HepG2 (cell line): ENCODE data around the gene ATL2. TPM values are rescaled to one million over a fixed set of nuclear protein-coding genes. Genes with fewer than 3 reads are reported as not detected.
A peak's percentile ranks its signal among the peaks of the same experiment; 100 is the strongest.

Source experiments
- BATF2 ChIP-seq: sonication (generic); formaldehyde crosslinking; IDR thresholded peaks from 2 replicates; pipeline ENCODE4 v1.8.0; 2022; ENCODE audit warnings: mild to moderate bottlenecking, missing genetic modification reagents, moderate library complexity
- CHD2 ChIP-seq: IDR thresholded peaks from 2 replicates; pipeline ENCODE4 v1.6.1; 2011; ENCODE audit warnings: low read depth, low read length, improper control_type of control experiment
- ELF1 ChIP-seq: sonication (generic); formaldehyde crosslinking; IDR thresholded peaks from 2 replicates; pipeline ENCODE4 v1.4.0; 2020; ENCODE audit warnings: missing genetic modification reagents
- ELK4 ChIP-seq: sonication (generic); formaldehyde crosslinking; IDR thresholded peaks from 2 replicates; pipeline ENCODE4 v1.9.0; 2021; ENCODE audit warnings: missing genetic modification reagents, borderline replicate concordance
- ESRRA ChIP-seq: sonication (generic); formaldehyde crosslinking; IDR thresholded peaks from 2 replicates; pipeline ENCODE4 v1.5.1; 2020; ENCODE audit warnings: mild to moderate bottlenecking, low read depth, missing genetic modification reagents
- FOXA3 ChIP-seq: IDR thresholded peaks from 2 replicates; pipeline ENCODE4 v1.6.1; 2016; ENCODE audit warnings: missing genetic modification reagents, missing compliant biosample characterization
- FOXO1 ChIP-seq: sonication (generic); formaldehyde crosslinking; IDR thresholded peaks from 2 replicates; pipeline ENCODE4 v1.4.0; 2020; ENCODE audit warnings: missing genetic modification reagents
- GLMP ChIP-seq: sonication (generic); formaldehyde crosslinking; IDR thresholded peaks from 2 replicates; pipeline ENCODE4 v1.9.0; 2021; ENCODE audit warnings: missing genetic modification reagents, mild to moderate bottlenecking, borderline replicate concordance
- HDAC6 ChIP-seq: fragments of 200-600 bp; sonication (generic); IDR thresholded peaks from 2 replicates; pipeline ENCODE4 v1.7.0; 2017; ENCODE audit warnings: mild to moderate bottlenecking, antibody characterized with exemption, low read length, low read depth
- IRF1 ChIP-seq: sonication (generic); formaldehyde crosslinking; IDR thresholded peaks from 2 replicates; pipeline ENCODE4 v1.4.0; 2020; ENCODE audit warnings: low read depth, mild to moderate bottlenecking, missing genetic modification reagents
- MBD4 ChIP-seq: IDR thresholded peaks from 2 replicates; pipeline ENCODE4 v1.6.1; 2012; ENCODE audit warnings: low read length, inconsistent platforms, borderline replicate concordance
- MTERF4 ChIP-seq: sonication (generic); formaldehyde crosslinking; IDR thresholded peaks from 2 replicates; pipeline ENCODE4 v1.8.0; 2023; ENCODE audit warnings: mild to moderate bottlenecking, missing genetic modification reagents
- NFIB ChIP-seq: sonication (generic); formaldehyde crosslinking; IDR thresholded peaks from 2 replicates; pipeline ENCODE4 v1.9.0; 2021; ENCODE audit warnings: missing genetic modification reagents, mild to moderate bottlenecking, borderline replicate concordance
- POLR2G ChIP-seq: fragments of 200-400 bp; formaldehyde crosslinking; IDR thresholded peaks from 2 replicates; pipeline ENCODE4 v1.6.1; 2018; ENCODE audit warnings: mild to moderate bottlenecking, low read depth, low read length, moderate library complexity
- RFX3 ChIP-seq: IDR thresholded peaks from 2 replicates; pipeline ENCODE4 v1.6.1; 2016; ENCODE audit warnings: missing biosample characterization, missing genetic modification reagents
- TARDBP ChIP-seq: sonication (generic); formaldehyde crosslinking; IDR thresholded peaks from 2 replicates; pipeline ENCODE4 v1.8.0; 2022; ENCODE audit warnings: mild to moderate bottlenecking, missing genetic modification reagents
- THRA ChIP-seq: sonication (generic); formaldehyde crosslinking; IDR thresholded peaks from 2 replicates; pipeline ENCODE4 v1.4.0; 2020; ENCODE audit warnings: missing genetic modification reagents, borderline replicate concordance
- UBTF ChIP-seq: sonication (generic); formaldehyde crosslinking; IDR thresholded peaks from 2 replicates; pipeline ENCODE4 v1.4.0; 2020; ENCODE audit warnings: mild to moderate bottlenecking, missing genetic modification reagents
- ZNF431 ChIP-seq: sonication (generic); formaldehyde crosslinking; IDR thresholded peaks from 2 replicates; pipeline ENCODE4 v1.9.0; 2022; ENCODE audit warnings: missing genetic modification reagents, low read depth, mild to moderate bottlenecking, borderline replicate concordance
- ZNF614 ChIP-seq: IDR thresholded peaks from 2 replicates; pipeline ENCODE4 v1.6.1; 2018; ENCODE audit warnings: missing biosample characterization, missing genetic modification reagents, inconsistent platforms, borderline replicate concordance
- ZNF713 ChIP-seq: sonication (generic); formaldehyde crosslinking; IDR thresholded peaks from 2 replicates; pipeline ENCODE4 v1.4.0; 2020; ENCODE audit warnings: mild to moderate bottlenecking, missing genetic modification reagents
- polyA plus RNA-seq, 8 experiments: library from polyadenylated mRNA; depleted of rRNA in 3 of 8; stranded (reverse) in 7 of 8; unstranded in 1 of 8; fragments of >200 nt; fragmentation: Illumina TruSeq in 4 of 8; extraction: Trizol in 4 of 8; gene quantifications; 2 replicates each; pipeline versions ENCODE4 v1.2.1 to v1.2.3, GENCODE V29; 2011 to 2016; ENCODE audit warnings: low read depth in 4 of 8, missing spikeins in 1 of 8, mixed read lengths in 1 of 8; ENCODE audit not compliant: insufficient read depth in 1 of 8
- total RNA-seq, 5 experiments: library from RNA; depleted of rRNA; stranded (reverse); fragments of >200 nt; fragmentation: Illumina TruSeq; extraction: Trizol; gene quantifications; 2 replicates each; pipeline ENCODE4 v1.2.3, GENCODE V29; 2016; ENCODE audit warnings: low read depth in 1 of 5

Gene ATL2
- total and polyA plus RNA-seq, 2 of the 13 experiments (the other 11 are each of a cell fraction or from before 2014, with no cell fraction given) = 56.5 to 119 TPM

- TF ChIP-seq THRA (CRISPR knock-in tag) (no peak), FOXO1 (CRISPR knock-in tag) (peak; percentile 80), TARDBP (no peak), ZNF713 (CRISPR knock-in tag) (no peak), HDAC6 (no peak), UBTF (no peak; the same call in 1 of the 2 replicates), ELF1 (CRISPR knock-in tag) (peak; percentile 65; the same call in 1 of the 2 replicates), RFX3 (CRISPR knock-in tag) (no peak), ZNF614 (CRISPR knock-in tag) (peak; percentile 74; the same call in 1 of the 2 replicates), FOXA3 (CRISPR knock-in tag) (peak; percentile 82), CHD2 (no peak), IRF1 (no peak), POLR2G (no peak), GLMP (CRISPR knock-in tag) (no peak), ELK4 (CRISPR knock-in tag) (no peak), BATF2 (CRISPR knock-in tag) (no peak), ZNF431 (CRISPR knock-in tag) (0 out of 2 replicates have a peak, but pooled peaks have one; percentile 21), ESRRA (CRISPR knock-in tag) (no peak), MTERF4 (CRISPR knock-in tag) (no peak), MBD4 (no peak), NFIB (no peak)
Measured at GRCh38 chr2:38405917-38406596, 29.0 kb upstream of the ATL2 start (continued).
